ENCODE results near the gene SLC35G6. TPM values are rescaled to one million over a fixed set of nuclear protein-coding genes. Genes with fewer than 3 reads are reported as not detected.
"Not testable (repeated sequence)": the region's sequence is repeated elsewhere in the genome, so short reads cannot be mapped to it uniquely, and the experiment has no call there.

SLC35G6 gene
- total RNA-seq, 3 donors from 2014 or later (not counting 1 experiment from before 2014, with no cell fraction given), result not detected

- Mint-ChIP-seq H3K4me1 (peaks cover 31 to 46% of the 10 kb centered on the region in 2 donors), H3K4me3 (peak overlapping the region; percentile 2), H3K27ac (peak overlapping the region; percentile 73 to 76), H3K9me3 (no peaks in the 10 kb centered on the region), H3K36me3 (no peaks in the 10 kb centered on the region), H3K27me3 (ENCODE audit: low read depth in 2 of 2) (no peaks in the 10 kb centered on the region)
- H3K36me3 ChIP-seq (ENCODE audit: control insufficient read depth, insufficient read depth, low read length), result peaks cover under 1% of the 10 kb centered on the region
- DNase-seq (no peak), ATAC-seq (no peak)
- no peaks in the 10 kb centered on the region for H3K9me3 ChIP-seq (ENCODE audit: control insufficient read depth, insufficient read depth, low read length)
- H3K4me3 ChIP-seq (ENCODE audit: low read length), result no peak overlapping the region
- H3K27ac ChIP-seq (ENCODE audit: low read length), result peak overlapping the region; percentile 44
- 35% methylated on average over 2 of the region's 2 CpGs for WGBS (ENCODE audit: insufficient coverage)
- no peak for TF ChIP-seq CTCF (IDR thresholded peaks at IDR 0.05)
- H3K4me1 ChIP-seq (ENCODE audit: control insufficient read depth, insufficient read depth, low read length), result peaks cover 40% of the 10 kb centered on the region
- intact Hi-C loops (cut with micrococcal nuclease), result no loop called here
- no peaks in the 10 kb centered on the region for H3K27me3 ChIP-seq (ENCODE audit: control insufficient read depth, insufficient read depth, low read length)
Measured at GRCh38 chr17:7471729-7472128, 9.5 kb upstream of the SLC35G6 start.

- ATAC-seq; H3K27me3 Mint-ChIP-seq (ENCODE audit: low read depth in 2 of 2); H3K9me3 Mint-ChIP-seq; H3K4me3 Mint-ChIP-seq; H3K36me3 ChIP-seq (ENCODE audit: control insufficient read depth, insufficient read depth, low read length); H3K27me3 ChIP-seq (ENCODE audit: control insufficient read depth, insufficient read depth, low read length); H3K9me3 ChIP-seq (ENCODE audit: control insufficient read depth, insufficient read depth, low read length); H3K27ac ChIP-seq (ENCODE audit: low read length); H3K4me3 ChIP-seq (ENCODE audit: low read length); intact Hi-C loops (cut with micrococcal nuclease); DNase-seq; H3K36me3 Mint-ChIP-seq: not testable (repeated sequence)
- WGBS (ENCODE audit: insufficient coverage), result 96% methylated on average over 8 of the region's 8 CpGs
- peaks cover 54% of the 10 kb centered on the region for H3K4me1 ChIP-seq (ENCODE audit: control insufficient read depth, insufficient read depth, low read length)
- Mint-ChIP-seq H3K4me1 (peaks cover 47 to 53% of the 10 kb centered on the region in 2 donors), H3K27ac (peak overlapping the region; percentile 98 to 100)
Measured at GRCh38 chr17:7474767-7475166, 6.5 kb upstream of the SLC35G6 start.

GRCh38 chr17:7475764-7476422, 5.4 kb upstream of the SLC35G6 start:
- no peaks in the 10 kb centered on the region for H3K36me3 Mint-ChIP-seq
- 59% methylated on average over 15 of the region's 15 CpGs for WGBS (ENCODE audit: insufficient coverage)
- H3K4me1 Mint-ChIP-seq, result peaks cover 58 to 65% of the 10 kb centered on the region in 2 donors
- H3K4me3 ChIP-seq (ENCODE audit: low read length), result no peak overlapping the region
- TF ChIP-seq CTCF (IDR thresholded peaks at IDR 0.05), result no peak
- peak overlapping the region; percentile 97 for H3K4me3 Mint-ChIP-seq
- peak; percentile 40 to 51 for DNase-seq
- peak; percentile 19 to 30 (median 26) for ATAC-seq
- peak overlapping the region; percentile 98 to 100 for H3K27ac Mint-ChIP-seq
- H3K9me3 ChIP-seq (ENCODE audit: control insufficient read depth, insufficient read depth, low read length), result no peaks in the 10 kb centered on the region
- peaks cover 65% of the 10 kb centered on the region for H3K4me1 ChIP-seq (ENCODE audit: control insufficient read depth, insufficient read depth, low read length)
- peak overlapping the region; percentile 79 for H3K27ac ChIP-seq (ENCODE audit: low read length)
- H3K36me3 ChIP-seq (ENCODE audit: control insufficient read depth, insufficient read depth, low read length), result no peaks in the 10 kb centered on the region
- no peaks in the 10 kb centered on the region for H3K27me3 ChIP-seq (ENCODE audit: control insufficient read depth, insufficient read depth, low read length)
- no peaks in the 10 kb centered on the region for H3K27me3 Mint-ChIP-seq (ENCODE audit: low read depth in 2 of 2)
- H3K9me3 Mint-ChIP-seq, result no peaks in the 10 kb centered on the region
- intact Hi-C loops (cut with micrococcal nuclease), result no loop called here

- TF ChIP-seq CTCF (IDR thresholded peaks at IDR 0.05), result no peak
- peaks cover 56 to 67% of the 10 kb centered on the region in 2 donors for H3K4me1 Mint-ChIP-seq
- DNase-seq (no peak), ATAC-seq (no peak)
- Histone ChIP-seq H3K4me1 (ENCODE audit: control insufficient read depth, insufficient read depth, low read length) (peaks cover 61% of the 10 kb centered on the region), H3K27me3 (ENCODE audit: control insufficient read depth, insufficient read depth, low read length) (no peaks in the 10 kb centered on the region), H3K9me3 (ENCODE audit: control insufficient read depth, insufficient read depth, low read length) (no peaks in the 10 kb centered on the region), H3K36me3 (ENCODE audit: control insufficient read depth, insufficient read depth, low read length) (no peaks in the 10 kb centered on the region), H3K4me3 (ENCODE audit: low read length) (no peak overlapping the region), H3K27ac (ENCODE audit: low read length) (peak overlapping the region; percentile 79)
- H3K27me3 Mint-ChIP-seq (ENCODE audit: low read depth in 2 of 2), result no peaks in the 10 kb centered on the region
- WGBS (ENCODE audit: insufficient coverage), result 62% methylated on average over 3 of the region's 3 CpGs
- no peaks in the 10 kb centered on the region for H3K36me3 Mint-ChIP-seq
- peak overlapping the region; percentile 97 for H3K4me3 Mint-ChIP-seq
- intact Hi-C loops (cut with micrococcal nuclease), result no loop called here
- no peaks in the 10 kb centered on the region for H3K9me3 Mint-ChIP-seq
- peak overlapping the region; percentile 98 to 100 for H3K27ac Mint-ChIP-seq
Measured at GRCh38 chr17:7476494-7476893, 4.8 kb upstream of the SLC35G6 start.
